SK-N-SH (cell line): ENCODE measurements around the gene ZNF24. TPM values are rescaled to one million over a fixed set of nuclear protein-coding genes. Genes with fewer than 3 reads are reported as not detected.

Source experiments
- CTCF ChIA-PET: fragments of 300-600, 350-600 bp; formaldehyde crosslinking; extraction: SDS; loops from one replicate; lab custom pipeline; 2021; lab: Yijun Ruan, JAX
- POLR2A ChIA-PET: fragments of 350-600 bp; sonication (Branson Sonifier 250); formaldehyde crosslinking; extraction: SDS; loops from one replicate; lab custom pipeline; 2020; ENCODE audit warnings: antibody characterized with exemption, inconsistent platforms; lab: Yijun Ruan, JAX
- DNase-seq: peaks from one replicate; pipeline ENCODE4 v3.0.0; 2012
- H2AFZ ChIP-seq: fragments of 200-600 bp; sonication (generic); 2 replicates; pipeline ENCODE4 v1.8.1; 2016; ENCODE audit warnings: antibody characterized with exemption, mild to moderate bottlenecking, low read depth
- H3F3A ChIP-seq: fragments of 200-600 bp; sonication (generic); replicated peaks from 2 replicates; pipeline ENCODE3; 2016; ENCODE audit warnings: antibody characterized with exemption, mild to moderate bottlenecking; ENCODE audit not compliant: insufficient read depth
- H3K27ac ChIP-seq, 2 experiments: fragments of 200-500 bp in 1 of 2; fragments of 200-600 bp in 1 of 2; sonication (Bioruptor generic) in 1 of 2; sonication (generic), shearing (Covaris generic) in 1 of 2; 2 replicates each; pipeline versions ENCODE4 v1.5.1 to v1.6.1; 2014 to 2016; ENCODE audit warnings: low read depth in 2 of 2, inconsistent platforms in 1 of 2, low read length in 1 of 2, mild to moderate bottlenecking in 1 of 2, mixed read lengths in 1 of 2
- H3K27me3 ChIP-seq: fragments of 200-600 bp; sonication (generic), shearing (Covaris generic); 2 replicates; pipeline ENCODE4 v1.6.1; 2016; ENCODE audit warnings: mixed run types; ENCODE audit not compliant: insufficient read depth
- H3K36me3 ChIP-seq, 2 experiments: fragments of 200-500 bp in 1 of 2; fragments of 200-600 bp in 1 of 2; sonication (Bioruptor generic) in 1 of 2; sonication (generic) in 1 of 2; replicated peaks in 1 of 2; 2 replicates each; pipeline versions ENCODE3 to v1.5.1; 2014 to 2016; ENCODE audit warnings: low read length in 1 of 2, mild to moderate bottlenecking in 1 of 2; ENCODE audit not compliant: insufficient read depth in 2 of 2, control insufficient read depth in 1 of 2
- H3K4me1 ChIP-seq, 2 experiments: fragments of 200-500 bp in 1 of 2; fragments of 200-600 bp in 1 of 2; sonication (Bioruptor generic) in 1 of 2; sonication (generic), shearing (Covaris generic) in 1 of 2; 2 replicates each; pipeline versions ENCODE4 v1.5.1 to v1.6.1; 2014 to 2016; ENCODE audit warnings: low read depth in 1 of 2, low read length in 1 of 2, mixed run types in 1 of 2; ENCODE audit not compliant: insufficient read depth in 2 of 2, control insufficient read depth in 1 of 2
- H3K4me2 ChIP-seq: fragments of 200-600 bp; sonication (generic), shearing (Covaris generic); 2 replicates; pipeline ENCODE4 v1.6.1; 2017; ENCODE audit warnings: mixed run types
- H3K4me3 ChIP-seq, 2 experiments: fragments of 200-500 bp in 1 of 2; fragments of 200-600 bp in 1 of 2; sonication (Bioruptor generic) in 1 of 2; sonication (generic), shearing (Covaris generic) in 1 of 2; 2 replicates each; pipeline versions ENCODE4 v1.5.1 to v1.8.1; 2014 to 2016; ENCODE audit warnings: low read depth in 2 of 2, inconsistent platforms in 1 of 2, low read length in 1 of 2, mild to moderate bottlenecking in 1 of 2, mixed read lengths in 1 of 2, moderate library complexity in 1 of 2
- H3K79me2 ChIP-seq: fragments of 200-600 bp; sonication (generic); 2 replicates; pipeline ENCODE4 v1.8.1; 2017; ENCODE audit warnings: mild to moderate bottlenecking; ENCODE audit not compliant: insufficient read depth
- H3K9ac ChIP-seq: fragments of 200-600 bp; sonication (generic); 2 replicates; pipeline ENCODE4 v1.6.1; 2017; ENCODE audit warnings: mixed run types
- H3K9me2 ChIP-seq: fragments of 200-600 bp; sonication (generic); 2 replicates; pipeline ENCODE4 v1.6.1; 2017; ENCODE audit warnings: mixed run types
- H3K9me3 ChIP-seq: fragments of 200-600 bp; sonication (generic); 2 replicates; pipeline ENCODE4 v1.6.1; 2017; ENCODE audit warnings: mixed run types, mild to moderate bottlenecking, moderate library complexity
- H4K20me1 ChIP-seq: fragments of 200-600 bp; sonication (generic); 2 replicates; pipeline ENCODE4 v1.6.1; 2017; ENCODE audit warnings: mild to moderate bottlenecking, mixed run types; ENCODE audit not compliant: insufficient read depth
- FOSL2 ChIP-seq: IDR thresholded peaks from 2 replicates; pipeline ENCODE4 v1.4.0; 2012; ENCODE audit warnings: low read depth, mild to moderate bottlenecking, moderate library complexity, borderline replicate concordance
- JUND ChIP-seq: IDR thresholded peaks from 2 replicates; pipeline ENCODE4 v1.4.0; 2012
- TCF12 ChIP-seq: IDR thresholded peaks from 2 replicates; pipeline ENCODE4 v1.4.0; 2012
- TEAD4 ChIP-seq: IDR thresholded peaks from 2 replicates; pipeline ENCODE4 v1.4.0; 2012; ENCODE audit warnings: mild to moderate bottlenecking, borderline replicate concordance; ENCODE audit not compliant: insufficient read depth
- WGBS: methylation state at CpG from one replicate; pipeline ENCODE4 v1.1.6; 2017; ENCODE audit warnings: low lambda C conversion rate; 5-methylcytosine and 5-hydroxymethylcytosine counted together
- polyA plus RNA-seq, 3 experiments: library from polyadenylated mRNA; depleted of rRNA; stranded (reverse); fragments of >200 nt; gene quantifications; 2 replicates each; pipeline ENCODE4 v1.2.3, GENCODE V29; 2012

ZNF24 gene
- polyA plus RNA-seq, 1 of the 3 experiments (the other 2 are of a cell fraction), result 6.9 TPM

GRCh38 chr18:35282353-35282752 is 61.9 kb downstream of the ZNF24 start:
- no peak for TF ChIP-seq TEAD4
- peak; percentile 24; the same call in 1 of the 2 replicates for TF ChIP-seq TCF12
- peak; percentile 72 for TF ChIP-seq JUND
- peak; percentile 84 for TF ChIP-seq FOSL2
- Histone ChIP-seq H3K4me1 (no peaks in the 10 kb centered on the region; a peak in 1 of 4 replicates), H3F3A (no peaks in the 10 kb centered on the region), H3K79me2 (peaks cover 14% of the 10 kb centered on the region; the same call in 1 of the 2 replicates), H2AFZ (no peak overlapping the region), H4K20me1 (no peaks in the 10 kb centered on the region), H3K4me2 (no peak overlapping the region), H3K9me3 (peaks cover 19% of the 10 kb centered on the region; the same call in 1 of the 2 replicates), H3K9me2 (no peaks in the 10 kb centered on the region), H3K9ac (no peak overlapping the region), H3K27me3 (no peaks in the 10 kb centered on the region), H3K4me3 (no peak overlapping the region), H3K27ac (peak overlapping the region in 1 of 2 experiments; percentile 30; a peak in 1 of 4 replicates), H3K36me3 (peaks cover 0 to 3% of the 10 kb centered on the region in 2 experiments)
- ChIA-PET POLR2A (no interaction called here), CTCF (interaction anchor here (1.8 kb wide), 1 partner anchor 73 kb away, joined by 4 read pairs; no protein-coding TSS in a partner anchor)
- DNase-seq, result no peak
- 48% methylated on average over 1 of the region's 1 CpG for WGBS

Other genes with a start within 250 kb of the ZNF24 start
- gene ZNF397, start 103.4 kb downstream of the ZNF24 start, polyA plus RNA-seq (2012; rRNA removed), result 4.8 and 7.4 TPM in 2 replicates
- 5.9 and 7.0 TPM in 2 replicates for gene ZSCAN30, start 54.2 kb downstream of the ZNF24 start, polyA plus RNA-seq (2012; rRNA removed)
- 0.41 and 0.76 TPM in 2 replicates for gene ZNF396, start 32.9 kb upstream of the ZNF24 start, polyA plus RNA-seq (2012; rRNA removed)
- 17.0 and 17.7 TPM in 2 replicates for gene INO80C, start 153.5 kb upstream of the ZNF24 start, polyA plus RNA-seq (2012; rRNA removed)
- 15.7 and 23.8 TPM in 2 replicates for gene GALNT1, start 237.3 kb upstream of the ZNF24 start, polyA plus RNA-seq (2012; rRNA removed)